PFSK-1 (cell line): ENCODE results near the gene HTT.
A peak's percentile ranks its signal among the peaks of the same experiment; 100 is the strongest.

Source experiments
- FOXP2 ChIP-seq: optimal IDR thresholded peaks from 2 replicates; pipeline ENCODE3; 2011; ENCODE audit warnings: borderline replicate concordance, control low read depth, inconsistent platforms; ENCODE audit not compliant: insufficient read depth; ENCODE audit errors: extremely low read length, extremely low read depth
- POLR2AphosphoS5 ChIP-seq: IDR thresholded peaks from 2 replicates; pipeline ENCODE4 v1.6.1; 2012; ENCODE audit warnings: low read depth, mild to moderate bottlenecking, control low read depth, low read length, moderate library complexity
- REST ChIP-seq, 2 experiments: IDR thresholded peaks; 2 replicates each; pipeline versions ENCODE4 v1.6.1 to v1.8.0; 2011 to 2012; ENCODE audit warnings: low read depth in 2 of 2, low read length in 2 of 2, control low read depth in 1 of 2, inconsistent platforms in 1 of 2, mild to moderate bottlenecking in 1 of 2, moderate library complexity in 1 of 2; ENCODE audit not compliant: insufficient read depth in 1 of 2
- SIN3A ChIP-seq: IDR thresholded peaks from 2 replicates; pipeline ENCODE4 v1.6.1; 2012; ENCODE audit warnings: mild to moderate bottlenecking, low read length, moderate library complexity, borderline replicate concordance; ENCODE audit not compliant: insufficient read depth
- TAF1 ChIP-seq: IDR thresholded peaks from 2 replicates; pipeline ENCODE4 v1.6.1; 2012; ENCODE audit warnings: low read length, control low read depth, borderline replicate concordance; ENCODE audit not compliant: insufficient read depth

The HTT gene

GRCh38 chr4:3243136-3243780 is 168.8 kb downstream of the HTT start:
- TF ChIP-seq SIN3A = no peak
- 0 out of 4 replicates have a peak, but pooled peaks of 1 of the 2 experiments have one; percentile 23 for TF ChIP-seq REST (IDR thresholded peaks at IDR 0.05; ENCODE audit: insufficient read depth in 1 of 2, low read depth in 2 of 2, low read length in 2 of 2)
- no peak for TF ChIP-seq TAF1
- no peak for TF ChIP-seq FOXP2

- no peak for TF ChIP-seq REST (IDR thresholded peaks at IDR 0.05; ENCODE audit: insufficient read depth in 1 of 2, low read depth in 2 of 2, low read length in 2 of 2)
- no peak for TF ChIP-seq FOXP2
- TF ChIP-seq POLR2AphosphoS5 = no peak
- TF ChIP-seq TAF1 = no peak
- no peak for TF ChIP-seq SIN3A
Observed at GRCh38 chr4:3244002-3244401, 169.5 kb downstream of the HTT start.

- TF ChIP-seq REST (IDR thresholded peaks at IDR 0.05; ENCODE audit: insufficient read depth in 1 of 2, low read depth in 2 of 2, low read length in 2 of 2) = no peak
- TF ChIP-seq POLR2AphosphoS5 = no peak
- no peak for TF ChIP-seq FOXP2
- no peak for TF ChIP-seq SIN3A
- no peak for TF ChIP-seq TAF1
Observed at GRCh38 chr4:3244747-3245146, 170.3 kb downstream of the HTT start.

GRCh38 chr4:3245676-3246075 is 171.2 kb downstream of the HTT start:
- TF ChIP-seq FOXP2 = no peak

GRCh38 chr4:3246458-3247398 is 172.2 kb downstream of the HTT start:
- TF ChIP-seq POLR2AphosphoS5 (no peak), REST (IDR thresholded peaks at IDR 0.05; ENCODE audit: insufficient read depth in 1 of 2, low read depth in 2 of 2, low read length in 2 of 2) (peak; percentile 28 to 29; a peak in 1 of 4 replicates), SIN3A (no peak), TAF1 (no peak), FOXP2 (no peak)
